B cell (primary cell): ENCODE data around the gene SLC16A12. TPM values are rescaled to one million over a fixed set of nuclear protein-coding genes. Genes with fewer than 3 reads are reported as not detected.

Source experiments
- ATAC-seq: fragments of 200-7000 bp; cut with Tn5 transposase; one replicate; pipeline ENCODE4 v1.10.0; 2021; ENCODE audit warnings: low read depth, mild to moderate bottlenecking, moderate number of reproducible peaks, moderate library complexity
- CTCF ChIA-PET: fragments of 350-600 bp; sonication (Branson Sonifier 250); formaldehyde crosslinking; loops from one replicate; lab custom pipeline; 2021; ENCODE audit warnings: antibody characterized with exemption, inconsistent platforms; lab: Charles Lee
- POLR2A ChIA-PET: fragments of 350-600 bp; sonication (Branson Sonifier 250); formaldehyde crosslinking; loops from one replicate; lab custom pipeline; 2021; ENCODE audit warnings: antibody characterized with exemption; lab: Charles Lee
- DNase-seq: peaks from one replicate; pipeline ENCODE4 v3.0.0; 2013
- H2AFZ ChIP-seq: 2 replicates; pipeline ENCODE4 v1.6.1; 2012; ENCODE audit warnings: mild to moderate bottlenecking, low read depth, low read length; ENCODE audit not compliant: insufficient read depth, poor library complexity, severe bottlenecking
- H3K27ac ChIP-seq, 2 donors: 1 replicate in 1 of 2; 2 replicates in 1 of 2; pipeline ENCODE4 v1.5.1; 2012 to 2013; ENCODE audit warnings: low read length in 2 of 2, mild to moderate bottlenecking in 2 of 2, moderate library complexity in 1 of 2
- H3K27me3 ChIP-seq, 4 experiments: fragments of 200-600 bp in 1 of 4; sonication (generic) in 1 of 4; replicated peaks in 1 of 4; 1 replicate in 2 of 4; 2 replicates in 2 of 4; pipeline versions ENCODE4 v1.6.1 to v1.7.0; 2013 to 2016; ENCODE audit warnings: low read length in 3 of 4, mild to moderate bottlenecking in 2 of 4, mixed read lengths in 1 of 4, moderate library complexity in 1 of 4; ENCODE audit not compliant: insufficient read depth in 4 of 4, control insufficient read depth in 3 of 4; ENCODE audit errors: control extremely low read depth in 1 of 4
- H3K36me3 ChIP-seq, 2 experiments: replicated peaks in 1 of 2; 1 replicate in 1 of 2; 2 replicates in 1 of 2; pipeline versions ENCODE4 v1.6.1 to v1.7.1; 2013; ENCODE audit warnings: low read length in 1 of 2; ENCODE audit not compliant: insufficient read depth in 2 of 2, control insufficient read depth in 1 of 2; ENCODE audit errors: control extremely low read depth in 1 of 2, extremely low read depth in 1 of 2
- H3K4me1 ChIP-seq, 2 donors: fragments of 200-600 bp in 1 of 2; sonication (generic) in 1 of 2; 1 replicate in 1 of 2; 2 replicates in 1 of 2; pipeline versions ENCODE4 v1.5.1 to v1.6.1; 2013 to 2017; ENCODE audit warnings: low read length in 2 of 2; ENCODE audit not compliant: control insufficient read depth in 2 of 2, insufficient read depth in 2 of 2
- H3K4me2 ChIP-seq: replicated peaks from 2 replicates; pipeline ENCODE3; 2012; ENCODE audit warnings: mild to moderate bottlenecking, low read depth, low read length; ENCODE audit not compliant: poor library complexity, severe bottlenecking
- H3K4me3 ChIP-seq, 5 experiments: fragments of 200-600 bp in 1 of 5; sonication (generic) in 1 of 5; 1 replicate in 3 of 5; 2 replicates in 2 of 5; pipeline versions ENCODE4 v1.5.1 to v1.7.0; 2011 to 2016; ENCODE audit warnings: low read length in 4 of 5, mild to moderate bottlenecking in 4 of 5, low read depth in 2 of 5, control low read depth in 1 of 5, moderate library complexity in 1 of 5; ENCODE audit not compliant: insufficient read depth in 1 of 5; ENCODE audit errors: control extremely low read depth in 1 of 5, extremely low read depth in 1 of 5
- H3K79me2 ChIP-seq: fragments of 200-600 bp; sonication (generic); one replicate; pipeline ENCODE4 v1.6.0; 2016; ENCODE audit warnings: low read length; ENCODE audit not compliant: control insufficient read depth, insufficient read depth
- H3K9ac ChIP-seq: fragments of 200-600 bp; sonication (generic); 2 replicates; pipeline ENCODE4 v1.6.1; 2017; ENCODE audit warnings: mild to moderate bottlenecking, low read length, moderate library complexity
- H3K9me3 ChIP-seq, 3 donors: one replicate each; pipeline versions ENCODE4 v1.6.1 to v1.7.1; 2013; ENCODE audit warnings: low read length in 2 of 3; ENCODE audit not compliant: control insufficient read depth in 2 of 3, insufficient read depth in 1 of 3; ENCODE audit errors: control extremely low read depth in 1 of 3
- H4K20me1 ChIP-seq: 2 replicates; pipeline ENCODE4 v1.6.0; 2012; ENCODE audit warnings: mild to moderate bottlenecking, low read length; ENCODE audit not compliant: insufficient read depth, control insufficient read depth, poor library complexity, severe bottlenecking
- H3K27ac Mint-ChIP-seq: one replicate; pipeline ENCODE4 v1.8.0; 2021; ENCODE audit warnings: mixed read lengths
- H3K27me3 Mint-ChIP-seq: one replicate; pipeline ENCODE4 v1.8.0; 2021; ENCODE audit warnings: mixed read lengths
- H3K4me1 Mint-ChIP-seq: one replicate; pipeline ENCODE4 v1.8.0; 2021; ENCODE audit warnings: mixed read lengths
- H3K4me3 Mint-ChIP-seq: one replicate; pipeline ENCODE4 v1.8.0; 2021; ENCODE audit warnings: mixed read lengths
- H3K9me3 Mint-ChIP-seq: one replicate; pipeline ENCODE4 v1.8.0; 2022; ENCODE audit warnings: mixed read lengths; ENCODE audit not compliant: insufficient read depth
- EZH2 ChIP-seq: IDR thresholded peaks from 2 replicates; pipeline ENCODE4 v1.6.1; 2012; ENCODE audit warnings: borderline replicate concordance, low read depth, mild to moderate bottlenecking, moderate library complexity, low read length; ENCODE audit not compliant: insufficient read depth, poor library complexity, severe bottlenecking
- WGBS: methylation state at CpG from one replicate; pipeline ENCODE4 v1.1.5; 2013; ENCODE audit warnings: missing lambda C conversion rate; ENCODE audit not compliant: insufficient coverage; 5-methylcytosine and 5-hydroxymethylcytosine counted together
- intact Hi-C: fragments of 100-400 bp; cut with micrococcal nuclease; formaldehyde crosslinking; loops from one replicate; pipeline ENCODE4 v1.10.0; 2022
- polyA plus RNA-seq: library from polyadenylated mRNA; depleted of rRNA; stranded (reverse); fragments of >200 nt; gene quantifications from 2 replicates; pipeline ENCODE4 v1.2.3, GENCODE V29; 2012
- total RNA-seq, 2 donors: library from RNA; stranded (reverse); fragments of 120-200 nt in 1 of 2; gene quantifications; 1 replicate in 1 of 2; 2 replicates in 1 of 2; pipeline versions ENCODE4 v1.2.3 to v1.2.4, GENCODE V29; 2013 to 2022
- TF ChIP-seq, protein P1 (sequence below): fragments of 200-600 bp; IDR thresholded peaks from one replicate; pipeline ENCODE4 v1.8.0; 2022; ENCODE audit warnings: antibody characterized with exemption, mild to moderate bottlenecking

Gene SLC16A12
- total and polyA plus RNA-seq, 2 donors (not counting 1 experiment from before 2014, with no cell fraction given): not detected

DNA sequence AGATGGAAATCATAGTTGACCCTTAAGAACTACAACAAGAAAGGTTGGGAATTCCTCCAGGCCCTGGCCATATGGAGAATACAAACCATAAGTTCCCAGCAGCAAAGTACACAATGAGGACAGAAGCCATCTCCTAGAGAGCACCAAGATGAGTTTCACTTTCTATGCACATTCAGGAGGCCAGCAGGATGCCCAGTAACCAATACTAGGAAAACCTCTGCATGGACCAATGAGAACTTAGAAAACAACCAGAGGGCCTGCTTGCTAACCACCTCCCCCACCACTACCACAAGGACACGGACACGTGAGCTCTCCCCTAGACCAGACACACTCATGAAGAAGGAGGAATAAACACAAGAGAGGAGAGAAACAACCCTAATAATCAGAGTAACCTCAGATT, 64.8 kb downstream of the SLC16A12 start:
- H3K27me3 Mint-ChIP-seq: peaks cover 10% of the 10 kb centered on the region
- intact Hi-C loops: no loop called here
- no peak overlapping the region for H2AFZ ChIP-seq
- H3K27me3 ChIP-seq: no peaks in the 10 kb centered on the region
- ChIA-PET CTCF (no interaction called here), POLR2A (no interaction called here)
- H3K9me3 ChIP-seq: no peaks in the 10 kb centered on the region
- no CpG with 5 or more reads among the region's 2 CpGs for WGBS
- no peaks in the 10 kb centered on the region for H3K79me2 ChIP-seq
- peaks cover 2% of the 10 kb centered on the region for H3K4me1 Mint-ChIP-seq
- H3K4me1 ChIP-seq: peaks cover 0 to 2% of the 10 kb centered on the region in 2 donors
- DNase-seq (no peak), ATAC-seq (no peak)
- H3K27ac Mint-ChIP-seq: no peak overlapping the region
- H3K9me3 Mint-ChIP-seq: no peaks in the 10 kb centered on the region
- H4K20me1 ChIP-seq: no peaks in the 10 kb centered on the region
- H3K36me3 ChIP-seq: no peaks in the 10 kb centered on the region
- no peak overlapping the region for H3K27ac ChIP-seq
- H3K9ac ChIP-seq: no peak overlapping the region
- no peak for TF ChIP-seq EZH2
- TF ChIP-seq, protein P1, sequence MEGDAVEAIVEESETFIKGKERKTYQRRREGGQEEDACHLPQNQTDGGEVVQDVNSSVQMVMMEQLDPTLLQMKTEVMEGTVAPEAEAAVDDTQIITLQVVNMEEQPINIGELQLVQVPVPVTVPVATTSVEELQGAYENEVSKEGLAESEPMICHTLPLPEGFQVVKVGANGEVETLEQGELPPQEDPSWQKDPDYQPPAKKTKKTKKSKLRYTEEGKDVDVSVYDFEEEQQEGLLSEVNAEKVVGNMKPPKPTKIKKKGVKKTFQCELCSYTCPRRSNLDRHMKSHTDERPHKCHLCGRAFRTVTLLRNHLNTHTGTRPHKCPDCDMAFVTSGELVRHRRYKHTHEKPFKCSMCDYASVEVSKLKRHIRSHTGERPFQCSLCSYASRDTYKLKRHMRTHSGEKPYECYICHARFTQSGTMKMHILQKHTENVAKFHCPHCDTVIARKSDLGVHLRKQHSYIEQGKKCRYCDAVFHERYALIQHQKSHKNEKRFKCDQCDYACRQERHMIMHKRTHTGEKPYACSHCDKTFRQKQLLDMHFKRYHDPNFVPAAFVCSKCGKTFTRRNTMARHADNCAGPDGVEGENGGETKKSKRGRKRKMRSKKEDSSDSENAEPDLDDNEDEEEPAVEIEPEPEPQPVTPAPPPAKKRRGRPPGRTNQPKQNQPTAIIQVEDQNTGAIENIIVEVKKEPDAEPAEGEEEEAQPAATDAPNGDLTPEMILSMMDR: no peak
- H3K4me2 ChIP-seq: no peak overlapping the region
- no peak overlapping the region for H3K4me3 Mint-ChIP-seq
- no peak overlapping the region for H3K4me3 ChIP-seq

DNA sequence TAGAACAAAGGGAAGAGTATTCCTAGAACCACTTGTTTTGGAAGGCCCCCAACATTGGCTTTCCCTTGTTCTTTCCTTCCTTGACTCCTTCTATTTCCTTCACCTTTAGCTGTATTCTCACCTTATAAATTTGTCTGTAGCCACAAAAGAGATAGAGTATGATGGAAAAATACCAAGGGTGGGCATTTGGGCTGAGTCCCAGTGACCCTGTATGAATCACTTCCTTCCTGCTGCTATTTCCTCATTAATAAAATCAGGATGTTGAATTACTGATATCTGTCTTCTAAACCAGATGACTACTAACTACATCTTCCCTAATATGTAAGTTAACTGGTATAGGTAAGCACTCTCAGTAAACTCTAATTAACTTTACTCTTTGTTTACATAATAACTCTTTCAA, 65.9 kb downstream of the SLC16A12 start:
- no peak for DNase-seq
- intact Hi-C loops: loop anchor here (5.0 kb wide), 1 partner anchor 93 kb away; no protein-coding TSS in a partner anchor
- Histone ChIP-seq H3K9me3 (no peaks in the 10 kb centered on the region), H4K20me1 (no peaks in the 10 kb centered on the region), H3K4me3 (no peak overlapping the region), H3K9ac (no peak overlapping the region), H3K27me3 (no peaks in the 10 kb centered on the region), H3K36me3 (no peaks in the 10 kb centered on the region), H3K4me1 (peaks cover 0 to 2% of the 10 kb centered on the region in 2 donors), H3K79me2 (no peaks in the 10 kb centered on the region), H3K4me2 (no peak overlapping the region), H3K27ac (no peak overlapping the region), H2AFZ (no peak overlapping the region)
- CTCF ChIA-PET: no interaction called here
- Mint-ChIP-seq H3K4me1 (peaks cover 2% of the 10 kb centered on the region), H3K9me3 (no peaks in the 10 kb centered on the region), H3K27me3 (peaks cover 10% of the 10 kb centered on the region), H3K4me3 (no peak overlapping the region), H3K27ac (no peak overlapping the region)
- ATAC-seq: no peak
- POLR2A ChIA-PET: interaction anchor here (0.6 kb wide), 1 partner anchor 23 kb away, joined by 3 read pairs; no protein-coding TSS in a partner anchor
- no peak for TF ChIP-seq EZH2
- TF ChIP-seq, protein P1: no peak
